Hypothalamus (tissue), 51 donors: Measurements from ENCODE around the gene CCDC51.
"Not testable (repeated sequence)": the region's sequence is repeated elsewhere in the genome, so short reads cannot be mapped to it uniquely, and the experiment has no call there.

ENCODE experiments used
- DNase-seq, 51 donors: peaks; one replicate each; lab custom pipeline; 2025; lab: John Stamatoyannopoulos, UW

Gene CCDC51

GRCh38 chr3:48439820-48440589 lies at the start of gene CCDC51, which contains the start of gene TMA7:
Gene CCDC51, minus strand, starts transcription at chr3:48440119. Its CDS starts 4,991 bp downstream, at chr3:48435128.
Gene TMA7, plus strand, starts transcription at chr3:48440257. Its CDS starts 40 bp downstream, at chr3:48440297.
- peak; percentile 70 to 99 (median 97) for DNase-seq

DNA sequence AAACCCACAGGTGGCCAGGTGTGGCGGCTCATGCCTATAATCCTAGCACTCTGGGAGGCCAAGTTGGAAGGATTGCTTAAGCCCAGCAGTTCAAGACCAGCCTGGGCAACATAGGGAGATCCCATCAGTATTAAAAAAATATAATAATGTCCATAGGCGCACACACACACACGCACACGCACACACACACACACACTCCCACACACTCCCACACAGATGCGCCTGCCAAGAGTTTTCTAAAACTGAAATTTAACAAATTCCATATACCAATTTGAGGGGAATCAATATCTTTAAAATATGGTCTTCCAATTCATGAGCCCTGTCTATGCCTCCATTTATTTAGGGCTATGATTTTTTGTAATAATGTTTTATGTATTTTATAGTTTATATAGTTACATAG lies 47.0 kb upstream of the CCDC51 start:
- DNase-seq = no peak

DNA sequence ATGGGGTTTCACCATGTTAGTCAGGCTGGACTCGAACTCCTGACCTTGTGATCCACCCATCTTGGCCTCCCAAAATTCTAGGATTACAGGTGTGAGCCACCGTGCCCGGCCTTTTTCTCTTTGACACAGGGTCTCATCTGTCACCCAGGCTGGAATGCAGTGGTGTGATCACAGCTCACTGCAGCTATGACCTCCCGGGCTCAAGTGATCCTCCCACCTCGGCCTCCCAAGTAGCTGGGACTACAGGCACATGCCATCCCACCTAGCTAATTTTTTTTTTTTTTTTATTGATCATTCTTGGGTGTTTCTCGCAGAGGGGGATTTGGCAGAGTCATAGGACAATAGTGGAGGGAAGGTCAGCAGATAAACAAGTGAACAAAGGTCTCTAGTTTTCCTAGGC lies 42.9 kb upstream of the CCDC51 start:
- DNase-seq = not testable (repeated sequence)

DNA sequence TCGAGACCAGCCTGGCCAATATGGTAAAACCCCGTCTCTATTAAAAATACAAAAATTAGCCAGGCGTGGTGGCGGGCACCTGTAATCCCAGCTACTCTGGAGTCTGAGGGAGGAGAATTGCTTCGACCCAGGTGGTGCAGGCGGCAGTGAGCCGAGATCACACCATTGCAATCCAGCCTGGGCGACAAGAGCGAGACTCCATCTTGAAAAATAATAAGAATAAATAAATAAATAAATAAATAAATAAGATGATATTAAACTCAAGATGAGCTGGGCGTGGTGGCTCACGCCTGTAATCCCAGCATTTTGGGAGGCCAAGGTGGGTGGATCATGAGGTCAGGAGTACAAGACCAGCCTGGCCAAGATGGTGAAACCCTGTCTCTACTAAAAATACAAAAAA lies 41.0 kb upstream of the CCDC51 start:
- not testable (repeated sequence) for DNase-seq

GRCh38 chr3:48478626-48479555 lies 39.0 kb upstream of the CCDC51 start:
- DNase-seq = no peak

DNA sequence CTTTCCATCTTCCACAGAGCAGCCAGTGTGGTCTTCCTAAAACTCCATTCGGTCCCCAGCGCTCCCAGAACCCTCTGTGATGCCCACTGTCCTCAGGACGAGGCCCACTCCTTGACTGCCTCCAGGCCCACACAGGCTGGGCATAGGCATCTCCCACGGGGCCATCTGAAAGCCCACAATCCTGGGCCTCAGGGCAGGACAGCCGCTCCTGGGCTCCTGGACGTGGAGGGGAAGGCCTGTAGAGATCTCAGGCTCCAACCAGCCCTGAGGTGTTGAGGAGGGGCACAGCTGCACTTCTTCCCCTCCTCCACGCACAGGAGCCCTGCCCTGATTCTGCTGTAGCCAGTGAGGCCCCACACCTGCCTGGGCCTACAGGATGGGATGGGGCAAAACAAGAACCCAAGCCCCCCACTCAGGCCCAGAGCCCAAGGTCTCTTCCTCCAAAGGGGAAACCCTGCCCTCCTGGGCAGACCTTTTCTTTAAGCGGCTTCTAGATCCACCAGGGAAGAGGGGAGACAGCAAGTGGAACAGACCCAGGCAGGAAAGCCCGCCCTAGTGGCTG lies 38.1 kb upstream of the CCDC51 start:
- no peak for DNase-seq

- no peak for DNase-seq
These were observed 36.6 kb upstream of the CCDC51 start for GRCh38 chr3:48476426-48477053.

GRCh38 chr3:48475188-48475587 lies 35.3 kb upstream of the CCDC51 start:
- DNase-seq = no peak

GRCh38 chr3:48474619-48475018 lies 34.7 kb upstream of the CCDC51 start:
- DNase-seq = no peak

DNA sequence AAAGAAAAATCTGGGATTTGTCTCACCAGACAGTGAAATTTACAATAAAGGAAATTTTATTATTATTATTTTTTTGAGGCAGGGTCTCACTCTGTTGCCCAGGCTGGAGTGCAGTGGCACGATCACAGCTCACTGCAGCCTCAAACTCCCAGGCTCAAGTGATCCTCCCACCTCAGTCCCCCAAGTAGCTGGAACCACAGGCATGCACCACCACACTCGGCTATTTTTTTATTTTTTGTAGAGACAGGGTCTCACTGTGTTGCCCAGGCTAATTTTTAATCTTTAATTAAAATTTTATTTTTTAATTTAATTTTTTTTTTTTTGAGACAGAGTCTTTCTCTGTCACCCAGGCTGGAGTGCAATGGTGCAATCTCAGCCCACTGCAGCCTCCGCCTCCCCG lies 34.1 kb upstream of the CCDC51 start:
- DNase-seq = not testable (repeated sequence)

- no peak for DNase-seq
These were observed 33.7 kb upstream of the CCDC51 start for GRCh38 chr3:48473617-48473952.

DNA sequence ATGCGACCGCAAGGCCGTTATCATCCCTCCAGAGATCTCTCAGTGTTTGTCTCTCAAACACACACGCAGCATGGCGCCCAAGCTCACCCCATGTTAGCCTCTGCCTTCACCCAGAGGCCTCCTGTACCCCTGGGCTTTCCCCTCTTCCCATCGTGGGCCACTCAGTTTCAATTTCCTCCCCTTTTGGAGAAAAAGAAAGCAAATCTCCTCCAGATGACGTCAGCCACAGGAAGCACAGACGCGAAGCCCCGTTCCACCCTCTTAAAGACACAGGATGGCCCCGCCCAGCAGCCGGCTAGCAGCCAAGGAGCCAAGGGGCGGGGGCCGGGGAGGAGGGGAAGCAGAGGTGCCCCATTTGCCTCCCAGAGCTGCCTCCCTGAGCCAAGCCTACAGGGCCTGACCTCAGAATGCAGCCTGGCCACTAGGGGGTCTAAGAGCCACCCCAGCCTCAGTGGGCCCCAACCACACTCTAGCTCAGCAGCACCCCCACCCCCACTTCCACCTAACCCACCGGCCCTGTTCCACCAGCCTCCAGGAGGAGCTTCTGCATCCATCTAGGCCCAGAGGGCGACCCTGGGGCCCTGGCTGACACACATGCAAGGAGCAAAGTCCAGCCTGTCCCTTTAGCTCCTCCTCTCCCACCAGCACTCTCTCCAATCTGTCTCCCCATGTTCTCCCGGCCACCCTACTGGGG lies 33.2 kb upstream of the CCDC51 start:
- DNase-seq = peak in 50 of 51 donors; percentile 36 to 92 (median 78)

DNA sequence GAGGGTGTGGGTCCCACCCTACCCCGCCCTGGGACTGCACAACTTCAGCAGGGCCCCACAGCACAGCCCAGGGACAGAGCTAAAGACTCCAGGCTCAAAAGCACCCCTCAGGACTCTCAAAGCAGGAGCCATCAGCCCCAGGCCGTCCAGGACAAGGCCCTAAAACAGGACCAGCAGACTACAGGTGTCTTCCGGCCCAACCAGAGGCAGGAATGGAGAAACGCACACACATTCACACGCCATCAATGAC lies 32.7 kb upstream of the CCDC51 start:
- peak in 7 of 51 donors; percentile 51 to 88 (median 53) for DNase-seq

DNA sequence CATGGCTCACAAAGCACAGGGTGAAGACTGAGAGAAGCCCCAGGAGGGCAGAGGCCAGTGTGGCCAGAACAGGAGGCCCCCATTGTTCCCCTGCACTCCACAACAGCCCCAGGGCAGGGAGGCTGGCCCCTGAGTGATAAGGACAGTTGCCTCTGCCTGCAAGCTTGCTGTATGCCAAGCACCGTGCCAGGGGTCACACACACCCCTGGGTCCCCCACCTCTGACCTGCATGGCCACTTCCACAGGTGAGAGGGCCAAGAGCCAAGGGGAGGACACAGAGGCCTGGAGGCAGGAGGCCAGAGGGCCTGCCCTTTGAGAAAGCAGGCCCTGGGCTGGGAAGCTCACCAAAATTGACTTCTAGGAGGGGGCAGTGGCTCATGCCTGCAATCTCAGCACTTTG lies 30.4 kb upstream of the CCDC51 start:
- no peak for DNase-seq

DNA sequence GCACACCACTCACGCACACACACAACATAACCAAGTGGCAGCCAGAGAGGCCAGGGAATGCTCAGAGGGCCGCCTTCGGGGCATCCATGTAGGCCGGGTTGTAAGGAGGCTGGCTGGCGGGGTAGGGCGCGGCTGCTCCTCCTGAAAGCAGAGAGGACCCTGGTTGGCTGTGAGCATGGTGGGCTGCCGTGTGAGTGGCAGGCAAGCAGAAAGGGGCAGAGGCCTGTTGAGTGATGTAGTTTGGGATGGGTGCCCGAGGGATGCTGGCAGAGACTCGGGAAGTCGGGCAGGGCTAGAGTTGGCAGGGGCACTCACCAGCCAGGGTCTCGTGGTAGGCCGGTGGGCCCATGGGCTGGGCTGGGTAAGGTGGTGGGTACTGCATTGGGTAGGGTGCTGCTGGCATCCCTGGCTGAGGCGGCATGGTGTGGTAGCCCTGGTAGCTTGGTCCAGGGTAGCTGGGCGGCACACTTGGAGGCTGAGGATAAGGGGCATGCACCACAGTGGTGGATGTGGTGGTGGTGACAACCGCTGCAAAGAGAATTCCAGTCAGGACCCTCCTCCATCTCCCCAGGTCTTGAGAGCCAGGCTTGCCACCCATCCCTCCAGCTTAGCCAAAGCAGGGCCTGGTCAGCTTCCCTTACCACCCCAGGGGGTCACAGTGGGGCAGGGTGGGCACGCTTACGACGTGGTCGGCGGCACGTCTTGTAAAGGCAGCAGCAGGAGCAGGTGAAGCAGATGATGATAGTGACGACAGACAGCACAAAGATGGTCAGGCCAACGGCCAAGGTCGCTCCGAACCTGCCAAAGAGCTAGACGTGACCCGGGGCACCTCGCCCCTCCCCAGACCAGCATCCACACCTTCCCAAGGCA lies 29.4 kb upstream of the CCDC51 start:
- DNase-seq = peak in 17 of 51 donors; percentile 19 to 49 (median 32)

- no peak for DNase-seq
These were observed 28.4 kb upstream of the CCDC51 start for GRCh38 chr3:48468329-48468731.

GRCh38 chr3:48467473-48468267 lies 27.8 kb upstream of the CCDC51 start:
- DNase-seq = no peak

DNA sequence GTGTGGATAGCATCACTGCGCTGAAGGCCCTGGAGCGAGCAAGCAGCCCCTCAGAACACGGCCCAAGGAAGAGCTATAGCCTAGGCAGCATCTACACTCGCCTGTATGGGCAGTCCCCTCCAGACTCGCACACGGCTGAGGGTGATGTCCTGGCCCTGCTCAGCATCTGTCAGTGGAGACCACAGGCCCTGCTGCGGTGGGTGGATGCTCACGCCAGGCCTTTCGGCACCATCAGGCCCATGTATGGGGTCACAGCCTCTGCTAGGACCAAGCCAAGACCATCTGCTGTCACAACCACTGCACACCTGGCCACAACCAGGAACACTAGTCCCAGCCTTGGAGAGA lies 27.2 kb upstream of the CCDC51 start:
- no peak for DNase-seq
